ENCODE measurements around the gene DMPK. TPM values are rescaled to one million over a fixed set of nuclear protein-coding genes. Genes with fewer than 3 reads are reported as not detected.

Gene DMPK
- polyA plus RNA-seq, 1 of the 3 experiments (the other 2 are of a cell fraction) = 92.2 TPM

DNA sequence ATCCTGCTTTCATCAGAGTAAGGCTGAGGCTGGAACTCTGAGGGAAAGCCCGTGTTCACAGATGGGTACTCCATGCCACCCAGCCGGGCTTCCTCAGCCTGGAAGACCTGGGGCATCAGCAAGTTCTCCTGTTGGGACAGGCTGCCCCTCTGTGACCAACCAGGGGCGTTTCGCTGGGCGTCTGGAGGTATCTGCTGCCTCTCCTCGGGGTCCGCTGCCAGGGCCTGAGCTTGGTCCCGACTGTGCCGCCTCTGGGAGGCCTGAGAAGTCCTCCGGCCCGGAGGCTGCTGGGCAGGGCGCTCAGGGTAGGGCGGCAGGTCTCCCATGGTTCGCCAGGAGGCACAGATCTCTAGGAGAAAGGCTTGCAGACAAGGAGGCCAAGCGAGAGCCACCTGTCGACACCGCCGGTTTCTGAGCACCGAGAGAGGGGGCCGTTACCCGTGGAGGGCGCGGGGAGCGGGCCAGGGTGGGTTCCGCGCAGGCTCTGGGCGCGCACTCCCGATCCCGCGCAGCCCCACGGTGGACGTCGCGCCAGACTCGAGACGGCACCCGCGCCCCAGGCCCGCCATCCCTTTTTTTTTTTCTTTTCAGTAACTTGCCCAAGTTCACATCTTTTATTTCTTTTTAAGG is 32.7 kb upstream of the DMPK start, which contains the start of gene RSPH6A:
RSPH6A (minus strand) TSS at position 458 of the 630 bp plus-strand sequence; CDS start at position 326, 132 bp downstream.
- Histone ChIP-seq H3F3A (replicated peaks; ENCODE audit: insufficient read depth) (peaks cover 9% of the 10 kb centered on the region), H3K9ac (no peak within 1 kb of the TSS), H3K79me2 (ENCODE audit: insufficient read depth) (no peaks in the 10 kb centered on the region), H3K9me3 (no peaks in the 10 kb centered on the region), H3K27me3 (ENCODE audit: insufficient read depth) (no peaks in the 10 kb centered on the region), H4K20me1 (ENCODE audit: insufficient read depth) (no peaks in the 10 kb centered on the region), H3K4me1 (ENCODE audit: control insufficient read depth in 1 of 2, insufficient read depth in 2 of 2, low read depth in 1 of 2, low read length in 1 of 2) (peaks cover 4 to 9% of the 10 kb centered on the region in 2 experiments; a peak in 1 of 4 replicates), H3K4me3 (ENCODE audit: low read depth in 2 of 2, low read length in 1 of 2) (peak within 1 kb of the TSS in 1 of 2 experiments; percentile 1; a peak in 1 of 4 replicates), H3K4me2 (no peak within 1 kb of the TSS), H3K27ac (ENCODE audit: low read depth in 2 of 2, low read length in 1 of 2) (no peak within 1 kb of the TSS), H2AFZ (ENCODE audit: low read depth) (no peak within 1 kb of the TSS), H3K9me2 (no peaks in the 10 kb centered on the region), H3K36me3 (replicated peaks in 1 of 2; ENCODE audit: control insufficient read depth in 1 of 2, insufficient read depth in 2 of 2, low read length in 1 of 2) (peaks cover 6% of the 10 kb centered on the region in 2 experiments)
- WGBS (ENCODE audit: low lambda C conversion rate) = 96% methylated on average over 15 of the region's 40 CpGs
- ChIA-PET CTCF (interaction anchor here (1.1 to 10.4 kb wide), 4 partner anchors 13 to 69 kb away, joined by 6 to 137 read pairs (median 84); partner anchors contain the start of gene IRF2BP1), POLR2A (no interaction called here)
- TF ChIP-seq ELF1 (IDR thresholded peaks at IDR 0.05) (no peak), POLR2AphosphoS5 (IDR thresholded peaks at IDR 0.05; ENCODE audit: low read depth, low read length) (no peak), NRF1 (IDR thresholded peaks at IDR 0.05; ENCODE audit: low read depth, low read length) (no peak), RAD21 (IDR thresholded peaks at IDR 0.05; ENCODE audit: low read length) (no peak), FOXJ3 (CRISPR knock-in tag; IDR thresholded peaks at IDR 0.05) (no peak), EZH2phosphoT487 (IDR thresholded peaks at IDR 0.05; ENCODE audit: borderline replicate concordance, low read depth) (no peak), FOSL2 (IDR thresholded peaks at IDR 0.05; ENCODE audit: borderline replicate concordance, low read depth) (no peak), TAF1 (IDR thresholded peaks at IDR 0.05; ENCODE audit: borderline replicate concordance, low read depth, low read length) (no peak), EP300 (IDR thresholded peaks at IDR 0.05; ENCODE audit: borderline replicate concordance in 1 of 2, low read depth in 1 of 2, low read length in 1 of 2) (no peak), SMC3 (IDR thresholded peaks at IDR 0.05; ENCODE audit: low read depth, low read length) (no peak), MEF2A (IDR thresholded peaks at IDR 0.05; ENCODE audit: borderline replicate concordance, low read depth) (no peak), TCF12 (IDR thresholded peaks at IDR 0.05) (no peak), CHD2 (IDR thresholded peaks at IDR 0.05; ENCODE audit: low read length, partially characterized antibody) (no peak), SIN3A (IDR thresholded peaks at IDR 0.05; ENCODE audit: borderline replicate concordance, low read depth, low read length) (no peak), FOXM1 (IDR thresholded peaks at IDR 0.05; ENCODE audit: low read depth) (no peak), RXRA (IDR thresholded peaks at IDR 0.05; ENCODE audit: borderline replicate concordance, low read depth) (no peak), GATA2 (CRISPR knock-in tag; IDR thresholded peaks at IDR 0.05) (no peak)
- TF ChIP-seq, protein P1, sequence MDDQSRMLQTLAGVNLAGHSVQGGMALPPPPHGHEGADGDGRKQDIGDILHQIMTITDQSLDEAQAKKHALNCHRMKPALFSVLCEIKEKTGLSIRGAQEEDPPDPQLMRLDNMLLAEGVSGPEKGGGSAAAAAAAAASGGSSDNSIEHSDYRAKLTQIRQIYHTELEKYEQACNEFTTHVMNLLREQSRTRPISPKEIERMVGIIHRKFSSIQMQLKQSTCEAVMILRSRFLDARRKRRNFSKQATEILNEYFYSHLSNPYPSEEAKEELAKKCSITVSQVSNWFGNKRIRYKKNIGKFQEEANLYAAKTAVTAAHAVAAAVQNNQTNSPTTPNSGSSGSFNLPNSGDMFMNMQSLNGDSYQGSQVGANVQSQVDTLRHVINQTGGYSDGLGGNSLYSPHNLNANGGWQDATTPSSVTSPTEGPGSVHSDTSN (IDR thresholded peaks at IDR 0.05) = no peak
- TF ChIP-seq, protein P2, sequence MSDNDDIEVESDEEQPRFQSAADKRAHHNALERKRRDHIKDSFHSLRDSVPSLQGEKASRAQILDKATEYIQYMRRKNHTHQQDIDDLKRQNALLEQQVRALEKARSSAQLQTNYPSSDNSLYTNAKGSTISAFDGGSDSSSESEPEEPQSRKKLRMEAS (IDR thresholded peaks at IDR 0.05; ENCODE audit: low read depth) = no peak
- TF ChIP-seq, protein P3, sequence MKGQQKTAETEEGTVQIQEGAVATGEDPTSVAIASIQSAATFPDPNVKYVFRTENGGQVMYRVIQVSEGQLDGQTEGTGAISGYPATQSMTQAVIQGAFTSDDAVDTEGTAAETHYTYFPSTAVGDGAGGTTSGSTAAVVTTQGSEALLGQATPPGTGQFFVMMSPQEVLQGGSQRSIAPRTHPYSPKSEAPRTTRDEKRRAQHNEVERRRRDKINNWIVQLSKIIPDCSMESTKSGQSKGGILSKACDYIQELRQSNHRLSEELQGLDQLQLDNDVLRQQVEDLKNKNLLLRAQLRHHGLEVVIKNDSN (IDR thresholded peaks at IDR 0.05; ENCODE audit: borderline replicate concordance, low read depth) = no peak
- DNase-seq = no peak
